Hematopoietic multipotent progenitor cell treated with erythropoietin and hydrocortisone succinate and interleukin-3 and kit ligand, for 4 days (in vitro differentiated cells): ENCODE results near the gene SOCS3.

Experiments used
- DNase-seq: peaks from one replicate; pipeline ENCODE4 v3.0.0-alpha.2; 2015

The SOCS3 gene

GRCh38 chr17:78359997-78360370, at the start of gene SOCS3:
SOCS3 (minus strand) TSS chr17:78360077; CDS start chr17:78359095, 982 bp downstream.
- peak; percentile 98 for DNase-seq

- no peak for DNase-seq
Observed at GRCh38 chr17:78409191-78409928, 49.5 kb upstream of the SOCS3 start.

DNA sequence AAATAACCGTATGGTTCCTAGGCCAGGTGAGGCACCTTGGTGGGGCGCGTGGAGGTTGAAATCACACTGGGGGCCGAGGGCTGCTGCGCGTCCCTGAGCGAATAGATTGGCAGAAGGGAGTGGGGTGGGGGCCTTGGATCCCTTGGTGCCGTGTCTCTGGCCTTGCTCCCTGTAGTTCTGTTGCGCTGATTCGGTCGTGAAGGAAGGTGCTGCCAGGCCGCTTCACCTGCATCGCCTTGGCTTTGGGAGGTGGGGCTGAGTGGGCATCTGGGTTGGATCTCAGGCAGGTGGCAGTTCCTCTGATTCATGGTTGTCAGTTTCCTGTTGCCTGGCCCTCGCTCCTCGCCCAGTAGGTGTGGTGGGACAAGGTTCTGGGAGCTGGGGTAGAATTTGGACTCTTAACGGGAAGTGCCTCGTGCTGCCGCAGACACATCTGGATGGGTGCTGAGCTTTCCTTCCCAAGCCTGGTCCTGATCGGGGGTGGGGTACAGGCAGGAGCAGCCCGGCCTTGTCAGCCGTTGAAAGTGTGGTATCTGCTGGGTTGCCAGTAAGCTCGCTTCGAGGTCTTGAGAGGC, 48.7 kb upstream of the SOCS3 start:
- no peak for DNase-seq

DNA sequence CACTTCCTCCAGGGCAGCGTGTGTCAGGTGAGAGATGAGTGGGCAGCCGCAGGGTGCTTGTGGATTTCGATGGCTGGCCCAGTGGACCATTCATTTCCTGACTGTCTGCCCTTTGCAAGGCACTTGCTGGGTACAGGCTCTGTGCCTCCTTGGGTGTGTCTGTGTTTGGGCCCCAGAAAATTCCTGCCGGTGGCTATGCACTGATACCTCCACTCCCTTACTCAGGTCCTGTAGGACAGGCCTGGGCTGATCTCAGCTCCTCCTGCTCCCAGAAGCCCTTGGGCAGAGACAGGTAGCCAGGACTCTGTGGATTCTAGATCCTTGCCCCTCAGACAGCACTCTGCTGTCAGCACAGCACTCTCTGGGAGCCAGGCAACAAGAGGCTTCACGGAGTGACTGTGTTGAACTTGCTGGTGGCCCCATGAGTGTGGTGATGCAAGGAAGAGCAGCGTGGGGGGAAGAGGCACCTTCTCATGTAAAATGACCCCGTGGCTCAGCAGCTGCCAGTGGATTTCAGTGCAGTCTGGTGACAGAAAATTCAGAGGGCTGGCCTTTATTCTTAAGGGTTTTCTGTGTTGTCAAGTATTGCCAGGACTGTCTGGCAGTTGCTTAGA, 47.6 kb upstream of the SOCS3 start:
- no peak for DNase-seq

DNA sequence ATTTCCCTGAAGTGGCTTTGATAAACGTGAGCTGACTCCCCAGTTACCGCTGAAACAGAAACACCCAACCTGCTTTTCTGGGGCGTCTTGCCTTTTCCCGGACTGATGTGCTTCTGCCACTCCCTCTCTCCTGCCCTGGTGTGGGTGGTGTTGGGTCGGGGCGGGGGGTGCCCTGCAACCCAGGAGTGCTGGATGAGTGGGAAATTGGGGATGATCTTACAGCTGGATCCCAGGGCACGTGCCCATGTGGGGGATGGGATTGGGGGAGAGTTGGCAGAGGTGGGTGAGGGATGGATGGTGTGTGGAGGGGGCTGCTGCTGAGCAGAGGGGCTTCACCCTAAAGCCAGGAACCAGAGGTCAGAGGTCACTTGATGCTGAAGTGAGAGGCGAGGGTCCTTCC, 47.0 kb upstream of the SOCS3 start:
- DNase-seq, result no peak

GRCh38 chr17:78406396-78406795, 46.5 kb upstream of the SOCS3 start:
- DNase-seq, result no peak

- no peak for DNase-seq
Observed at GRCh38 chr17:78403822-78404221, 43.9 kb upstream of the SOCS3 start.

DNA sequence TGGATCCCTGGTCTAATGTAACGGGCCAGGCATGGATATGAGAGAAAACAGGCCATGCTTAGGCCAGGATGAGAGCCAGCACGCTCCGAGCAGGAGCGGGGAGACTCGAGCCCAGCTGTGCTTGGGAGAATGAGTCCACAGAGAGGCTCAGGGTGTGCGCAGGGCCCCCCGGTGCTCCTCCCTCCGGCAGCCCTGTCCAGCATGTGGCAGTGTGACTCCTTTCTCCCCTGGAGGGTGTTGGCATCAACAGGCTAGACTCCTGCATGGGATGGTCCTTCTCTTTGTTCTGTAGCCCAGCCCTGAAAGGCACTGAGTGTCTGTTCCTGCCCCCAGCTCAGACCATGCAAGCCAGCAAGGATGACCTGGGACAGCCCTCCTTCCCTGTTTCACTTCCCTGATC, 42.0 kb upstream of the SOCS3 start:
- DNase-seq, result no peak

DNA sequence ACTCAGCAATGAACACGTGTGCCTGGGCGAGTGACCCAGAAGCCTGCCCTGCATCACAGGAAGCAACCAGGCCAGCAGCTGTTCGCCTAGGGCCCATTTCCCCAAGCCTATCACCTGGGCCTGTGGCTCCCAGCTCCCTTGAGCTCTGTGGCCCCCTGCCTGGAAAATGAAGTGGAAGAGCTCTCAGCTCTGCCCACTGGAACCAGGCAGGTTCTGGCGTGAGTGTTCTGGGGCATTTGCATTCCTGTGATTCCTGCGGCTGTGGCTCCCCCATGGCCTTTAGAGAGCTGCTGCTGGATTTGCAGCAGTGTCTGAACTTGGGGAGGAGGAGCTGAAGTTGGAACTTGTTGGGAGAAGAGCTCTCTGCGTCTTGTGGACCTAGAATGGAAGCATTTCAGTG, 41.4 kb upstream of the SOCS3 start:
- no peak for DNase-seq

GRCh38 chr17:78400581-78401240, 40.8 kb upstream of the SOCS3 start:
- DNase-seq, result no peak

DNA sequence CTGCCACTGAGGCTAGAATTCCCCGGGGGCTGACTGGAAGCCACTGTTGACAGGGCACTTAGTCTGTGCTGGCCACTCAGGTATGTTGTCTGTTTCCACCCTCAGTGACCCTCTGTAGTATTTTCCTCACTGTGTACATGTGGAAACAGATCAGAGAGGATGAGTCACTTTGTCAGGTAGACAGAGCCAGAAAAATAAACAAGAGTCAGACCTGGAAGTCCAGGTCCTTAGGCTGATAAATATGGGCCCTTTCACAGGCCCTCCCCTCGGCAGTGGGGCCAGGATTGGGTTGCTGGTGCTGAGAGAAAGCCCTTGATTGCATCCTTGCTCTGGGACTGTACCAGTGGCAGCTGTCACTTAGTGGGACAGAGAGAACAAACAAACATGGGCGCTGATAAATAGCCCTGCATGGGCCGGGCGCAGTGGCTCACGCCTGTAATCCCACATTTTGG, 39.8 kb upstream of the SOCS3 start:
- no peak for DNase-seq

DNA sequence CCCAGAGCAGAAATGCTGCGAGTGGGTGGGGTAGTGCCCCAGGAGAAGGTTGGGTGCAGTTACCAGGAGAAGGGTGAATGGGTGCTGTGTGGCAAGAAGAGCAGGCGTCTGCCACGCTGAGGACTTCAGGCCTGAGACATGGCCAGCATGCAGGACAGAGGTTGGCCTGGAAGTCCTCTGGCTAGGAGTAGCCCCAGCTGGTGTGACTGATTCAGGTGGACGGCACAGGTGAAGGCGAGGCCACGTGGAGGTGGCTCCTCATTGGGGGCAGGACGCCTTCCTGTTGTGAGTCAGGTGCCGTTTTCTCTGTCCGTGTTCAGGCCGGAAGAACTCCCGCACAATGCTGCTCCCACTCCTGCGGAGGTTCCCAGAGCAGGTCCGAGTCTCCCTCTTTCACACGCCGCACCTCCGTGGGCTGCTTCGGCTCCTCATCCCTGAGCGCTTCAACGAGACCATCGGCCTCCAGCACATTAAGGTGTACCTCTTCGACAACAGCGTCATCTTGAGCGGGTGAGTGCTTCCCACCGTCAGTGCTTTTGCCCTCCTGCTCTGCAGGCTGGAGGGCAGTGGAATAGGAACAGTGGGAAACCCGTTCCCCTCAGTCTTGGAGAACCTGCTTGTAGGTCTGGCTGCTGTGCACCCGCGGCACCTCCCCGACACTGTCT, 39.3 kb upstream of the SOCS3 start:
- no peak for DNase-seq

- DNase-seq, result no peak
Observed at GRCh38 chr17:78398390-78398789, 38.5 kb upstream of the SOCS3 start.

- DNase-seq, result no peak
Observed at GRCh38 chr17:78397681-78398101, 37.8 kb upstream of the SOCS3 start.

DNA sequence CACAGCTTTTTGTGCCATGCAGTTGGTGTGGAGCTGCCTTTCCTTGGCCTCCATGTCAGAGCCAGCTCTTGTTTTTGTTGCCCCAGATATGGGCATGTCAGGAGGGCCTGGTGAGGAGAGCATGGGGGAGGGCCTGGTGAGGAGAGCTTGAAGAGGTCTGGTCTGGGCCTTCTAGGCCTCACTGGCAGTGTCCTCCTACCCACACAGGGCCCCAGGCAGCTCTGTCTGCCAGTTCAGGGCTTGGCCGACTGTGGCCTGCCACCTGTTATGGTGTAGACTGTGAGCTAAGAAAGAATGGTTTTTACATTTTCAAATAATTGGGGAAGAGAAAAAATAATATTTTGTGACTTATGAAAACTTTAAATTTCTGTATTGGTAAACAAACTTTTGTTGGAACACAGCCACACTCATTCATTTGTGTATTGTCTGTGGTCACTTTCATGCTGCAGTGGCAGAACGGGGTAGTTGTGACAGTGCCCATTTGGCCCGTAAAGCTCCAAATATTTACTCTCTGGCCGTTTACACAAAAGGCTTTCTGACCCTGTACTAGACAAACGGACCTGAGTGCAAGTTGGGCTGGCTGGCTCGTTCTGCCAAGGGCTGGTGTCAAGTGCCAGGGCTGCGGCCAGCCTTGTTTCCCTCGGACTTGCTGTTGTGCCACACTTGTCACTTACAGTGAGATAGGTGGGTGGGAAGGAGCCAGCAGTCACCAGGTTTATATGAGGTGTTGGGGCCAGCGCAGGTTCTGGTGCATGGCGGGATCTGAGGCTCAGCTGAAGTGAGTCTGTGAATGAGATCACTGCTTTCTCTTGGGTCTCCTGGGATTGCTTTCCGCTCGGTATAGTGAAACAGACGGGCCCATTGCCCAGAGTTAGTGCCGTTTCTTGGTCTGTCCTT, 36.8 kb upstream of the SOCS3 start:
- no peak for DNase-seq

- DNase-seq, result no peak
Observed at GRCh38 chr17:78395155-78395554, 35.3 kb upstream of the SOCS3 start.

GRCh38 chr17:78394209-78394608, 34.3 kb upstream of the SOCS3 start:
- DNase-seq, result no peak

DNA sequence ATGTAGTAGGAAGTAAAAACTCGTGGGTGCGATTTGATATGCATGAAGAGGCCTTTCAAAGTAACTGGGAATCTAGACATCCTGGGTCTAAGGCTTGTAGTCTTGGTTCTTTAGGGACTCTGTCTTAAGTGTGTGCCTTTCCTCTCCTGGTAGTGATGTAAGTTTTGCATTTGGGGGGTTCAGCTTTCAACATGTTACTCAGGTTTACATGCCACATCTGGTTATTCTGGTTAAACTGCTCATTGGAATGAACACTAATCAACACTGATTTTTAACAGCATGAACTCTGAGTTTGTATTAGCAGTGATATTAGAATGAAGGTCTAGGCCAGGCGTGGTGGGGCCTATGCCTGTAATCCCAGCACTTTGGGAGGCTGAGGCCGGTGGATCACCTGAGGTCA, 33.7 kb upstream of the SOCS3 start:
- no peak for DNase-seq

DNA sequence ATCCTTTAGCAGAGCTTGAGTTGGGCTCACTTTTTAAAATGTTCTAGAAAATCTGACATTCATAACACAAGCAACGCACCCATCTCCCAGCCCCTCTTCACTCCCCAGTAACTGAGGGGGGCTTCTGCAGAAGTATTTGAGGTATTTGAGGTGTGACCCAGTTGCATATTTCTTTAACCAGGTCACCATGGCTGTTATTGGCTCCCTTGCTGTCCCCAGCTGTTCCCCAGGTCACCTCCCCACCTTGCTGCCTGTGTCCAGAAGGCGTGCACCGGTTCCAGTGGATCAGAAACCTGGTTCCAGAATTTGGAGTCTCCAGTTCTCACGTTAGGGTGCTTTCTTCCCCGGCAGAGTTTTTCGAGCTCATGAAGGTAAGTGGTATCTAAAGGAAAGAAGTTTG, 32.4 kb upstream of the SOCS3 start:
- DNase-seq, result no peak

DNA sequence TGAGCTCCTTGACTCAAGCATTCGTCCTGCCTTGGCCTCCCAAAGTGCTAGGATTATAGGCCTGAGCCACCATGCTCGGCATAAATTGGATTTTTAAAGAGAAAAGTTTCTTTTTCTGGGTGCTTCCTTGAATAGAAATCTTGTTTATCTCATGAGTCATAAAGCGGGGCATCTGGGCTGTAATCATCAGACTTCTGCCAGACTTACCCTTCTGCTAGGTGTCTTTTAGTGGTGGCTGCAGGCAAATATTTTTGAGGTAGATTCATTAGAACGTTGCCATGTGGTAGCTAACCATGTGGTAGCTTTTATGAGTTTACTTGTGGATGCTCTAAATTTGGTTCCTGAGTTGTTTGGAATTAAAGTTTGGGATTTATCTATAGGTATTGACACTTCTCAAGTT, 32.0 kb upstream of the SOCS3 start:
- DNase-seq, result no peak

GRCh38 chr17:78391051-78391431, 31.2 kb upstream of the SOCS3 start:
- DNase-seq, result no peak
